Activated B cell treated with CpG ODN at 0.5 μM for 24 hours (primary cell): ENCODE data around the gene PCSK4. TPM values are rescaled to one million over a fixed set of nuclear protein-coding genes. Genes with fewer than 3 reads are reported as not detected.

Experiments used
- ATAC-seq: fragments of 200-7000 bp; cut with Tn5 transposase; one replicate; pipeline ENCODE4 v1.10.0; 2021; ENCODE audit warnings: low read depth, mild to moderate bottlenecking, moderate library complexity
- CTCF ChIA-PET: fragments of 350-600 bp; sonication (Branson Sonifier 250); formaldehyde crosslinking; loops from one replicate; lab custom pipeline; 2021; ENCODE audit warnings: antibody characterized with exemption; lab: Charles Lee
- POLR2A ChIA-PET: fragments of 350-600 bp; sonication (Branson Sonifier 250); formaldehyde crosslinking; loops from one replicate; lab custom pipeline; 2021; ENCODE audit warnings: antibody characterized with exemption; lab: Charles Lee
- DNase-seq: peaks from one replicate; pipeline ENCODE4 v3.0.0; 2022
- H3K27ac Mint-ChIP-seq: one replicate; pipeline ENCODE4 v1.8.0; 2020; ENCODE audit warnings: mixed read lengths
- H3K27me3 Mint-ChIP-seq: one replicate; pipeline ENCODE4 v1.8.0; 2021; ENCODE audit warnings: mixed read lengths
- H3K36me3 Mint-ChIP-seq: one replicate; pipeline ENCODE4 v1.8.0; 2021; ENCODE audit warnings: low read depth, mixed read lengths
- H3K4me1 Mint-ChIP-seq: one replicate; pipeline ENCODE4 v1.8.0; 2021; ENCODE audit warnings: mixed read lengths
- H3K4me3 Mint-ChIP-seq: one replicate; pipeline ENCODE4 v1.8.0; 2020; ENCODE audit warnings: mild to moderate bottlenecking, mixed read lengths
- H3K9me3 Mint-ChIP-seq: one replicate; pipeline ENCODE4 v1.8.0; 2020; ENCODE audit warnings: mixed read lengths
- intact Hi-C: fragments of 100-400 bp; cut with micrococcal nuclease; formaldehyde crosslinking; loops from one replicate; pipeline ENCODE4 v1.15.1; 2024
- total RNA-seq: library from RNA; stranded (reverse); gene quantifications from 2 replicates; pipeline ENCODE4 v1.2.3, GENCODE V29; 2022
- TF ChIP-seq, protein P1 (sequence below): fragments of 200-600 bp; IDR thresholded peaks from one replicate; pipeline ENCODE4 v1.8.0; 2022; ENCODE audit warnings: antibody characterized with exemption, mild to moderate bottlenecking

Gene PCSK4
- total RNA-seq, 1 donor from 2014 or later, result 1.3 TPM

DNA sequence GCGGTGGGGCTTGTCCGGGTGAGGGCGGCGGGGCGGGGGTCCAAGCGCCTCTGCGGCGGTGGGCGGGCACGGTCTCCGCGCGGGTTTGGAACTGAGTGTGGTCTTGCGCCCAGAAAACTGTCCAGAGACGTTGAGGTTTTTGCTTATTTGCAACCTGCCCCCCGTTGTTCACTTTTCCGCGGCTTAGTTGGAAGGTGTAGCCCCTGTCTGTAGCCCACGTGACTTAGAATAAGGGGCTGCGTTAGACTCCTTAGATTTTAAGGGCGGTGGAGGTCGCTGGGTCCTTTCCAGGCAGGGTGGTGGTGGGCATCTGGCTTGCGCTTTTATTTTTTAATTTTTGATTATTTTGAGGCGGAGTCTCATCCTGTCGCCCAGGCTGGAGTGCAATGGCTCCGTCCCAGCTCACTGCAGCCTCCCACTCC, 51.2 kb downstream of the PCSK4 start:
- H3K4me1 Mint-ChIP-seq, result peaks cover 26% of the 10 kb centered on the region
- TF ChIP-seq, protein P1, sequence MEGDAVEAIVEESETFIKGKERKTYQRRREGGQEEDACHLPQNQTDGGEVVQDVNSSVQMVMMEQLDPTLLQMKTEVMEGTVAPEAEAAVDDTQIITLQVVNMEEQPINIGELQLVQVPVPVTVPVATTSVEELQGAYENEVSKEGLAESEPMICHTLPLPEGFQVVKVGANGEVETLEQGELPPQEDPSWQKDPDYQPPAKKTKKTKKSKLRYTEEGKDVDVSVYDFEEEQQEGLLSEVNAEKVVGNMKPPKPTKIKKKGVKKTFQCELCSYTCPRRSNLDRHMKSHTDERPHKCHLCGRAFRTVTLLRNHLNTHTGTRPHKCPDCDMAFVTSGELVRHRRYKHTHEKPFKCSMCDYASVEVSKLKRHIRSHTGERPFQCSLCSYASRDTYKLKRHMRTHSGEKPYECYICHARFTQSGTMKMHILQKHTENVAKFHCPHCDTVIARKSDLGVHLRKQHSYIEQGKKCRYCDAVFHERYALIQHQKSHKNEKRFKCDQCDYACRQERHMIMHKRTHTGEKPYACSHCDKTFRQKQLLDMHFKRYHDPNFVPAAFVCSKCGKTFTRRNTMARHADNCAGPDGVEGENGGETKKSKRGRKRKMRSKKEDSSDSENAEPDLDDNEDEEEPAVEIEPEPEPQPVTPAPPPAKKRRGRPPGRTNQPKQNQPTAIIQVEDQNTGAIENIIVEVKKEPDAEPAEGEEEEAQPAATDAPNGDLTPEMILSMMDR, result no peak
- H3K27ac Mint-ChIP-seq, result peak overlapping the region; percentile 99
- H3K36me3 Mint-ChIP-seq, result peaks cover 45% of the 10 kb centered on the region
- ChIA-PET CTCF (no interaction called here), POLR2A (interaction anchor here (0.6 kb wide), 1 partner anchor 226 kb away, joined by 4 read pairs; no protein-coding TSS in a partner anchor)
- no peak for ATAC-seq
- no peaks in the 10 kb centered on the region for H3K27me3 Mint-ChIP-seq
- H3K4me3 Mint-ChIP-seq, result peak overlapping the region; percentile 99
- no peaks in the 10 kb centered on the region for H3K9me3 Mint-ChIP-seq
- DNase-seq, result no peak
- intact Hi-C loops, result loop anchor here (1.0 to 2.0 kb wide), 6 partner anchors 31 to 642 kb away; partner anchors contain the start of genes ADAMTSL5, FAM174C, NDUFS7 and PCSK4

DNA sequence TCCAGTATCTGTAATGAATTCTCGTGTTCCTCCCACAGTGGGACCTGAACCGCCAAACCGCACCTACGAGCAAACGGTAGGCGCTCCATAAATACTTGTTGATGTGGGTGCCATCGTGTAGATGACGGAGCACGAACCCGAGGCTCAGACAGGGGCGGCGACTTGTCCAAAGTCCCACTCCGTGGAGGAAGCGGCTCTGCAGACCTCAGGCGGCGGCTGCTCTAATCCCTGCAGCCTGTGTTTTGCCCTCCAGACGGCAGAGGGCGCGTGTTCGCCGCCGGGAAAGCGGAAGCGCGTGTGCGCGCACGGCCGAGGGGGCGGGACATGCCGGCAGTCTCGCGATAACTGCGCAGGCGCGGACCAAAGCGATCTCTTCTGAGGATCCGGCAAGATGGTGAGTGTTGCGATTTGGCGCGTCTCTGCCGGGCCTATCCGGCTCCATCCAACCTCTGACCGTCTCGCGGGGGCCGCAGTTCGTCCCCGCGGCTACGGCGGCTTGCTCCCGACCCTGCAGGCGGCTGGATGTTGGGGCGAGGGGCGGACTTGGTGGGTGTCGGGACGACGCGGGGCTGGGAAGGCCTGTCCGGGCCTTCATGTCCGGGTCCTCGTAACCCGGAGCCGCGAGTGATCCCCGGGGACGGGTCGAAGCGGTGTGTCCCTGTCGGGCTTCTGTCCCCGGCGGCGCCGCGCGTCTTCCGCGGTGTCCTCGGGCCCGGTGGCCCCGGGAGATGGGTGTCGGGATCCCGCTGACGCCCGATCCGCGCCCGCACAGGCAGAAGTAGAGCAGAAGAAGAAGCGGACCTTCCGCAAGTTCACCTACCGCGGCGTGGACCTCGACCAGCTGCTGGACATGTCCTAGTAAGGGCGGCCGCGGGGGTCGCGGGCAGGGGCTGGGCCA, 51.9 kb downstream of the PCSK4 start, which contains the start of gene RPS15:
Gene RPS15 (plus strand): TSS at position 362 of the 898 bp plus-strand sequence. CDS start 30 bp downstream, at position 392.
- peak; percentile 94 for DNase-seq
- TF ChIP-seq, protein P1, result no peak
- intact Hi-C loops, result loop anchor here (1.0 to 2.0 kb wide), 6 partner anchors 30 to 641 kb away; partner anchors contain the start of genes ADAMTSL5, FAM174C, NDUFS7 and PCSK4
- ATAC-seq, result peak; percentile 92
- ChIA-PET CTCF (no interaction called here), POLR2A (interaction anchor here (0.5 to 2.3 kb wide), 4 partner anchors 169 to 581 kb away, joined by 3 to 15 read pairs (median 4); partner anchors contain the start of genes CIRBP and CNN2)
- Mint-ChIP-seq H3K4me3 (peak within 1 kb of the TSS; percentile 99), H3K36me3 (peaks cover 45% of the 10 kb centered on the region), H3K9me3 (no peaks in the 10 kb centered on the region), H3K27me3 (no peaks in the 10 kb centered on the region), H3K4me1 (peaks cover 26% of the 10 kb centered on the region), H3K27ac (peak within 1 kb of the TSS; percentile 99)

DNA sequence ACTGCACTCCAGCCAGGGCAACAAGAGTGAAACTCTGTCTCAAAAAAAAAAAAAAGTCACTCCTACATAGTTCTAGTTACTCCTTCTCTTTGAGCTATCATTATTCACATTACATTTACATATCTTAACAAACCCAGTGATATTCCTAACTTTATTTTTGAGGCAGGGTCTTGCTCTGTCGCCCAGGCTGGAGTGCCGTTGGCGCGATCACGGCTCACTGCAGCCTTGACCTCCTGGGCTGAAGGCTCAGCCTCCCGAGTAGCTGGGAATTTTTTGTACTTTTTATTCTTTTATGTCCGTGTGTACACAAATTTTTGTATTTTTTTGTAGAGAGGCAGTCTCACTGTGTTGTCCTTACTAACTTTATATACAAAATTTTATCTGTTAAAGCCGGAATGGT, 52.5 kb downstream of the PCSK4 start:
- peak overlapping the region; percentile 99 for H3K4me3 Mint-ChIP-seq
- intact Hi-C loops, result loop anchor here (1.0 to 2.0 kb wide), 6 partner anchors 29 to 640 kb away; partner anchors contain the start of genes ADAMTSL5, FAM174C, NDUFS7 and PCSK4

DNA sequence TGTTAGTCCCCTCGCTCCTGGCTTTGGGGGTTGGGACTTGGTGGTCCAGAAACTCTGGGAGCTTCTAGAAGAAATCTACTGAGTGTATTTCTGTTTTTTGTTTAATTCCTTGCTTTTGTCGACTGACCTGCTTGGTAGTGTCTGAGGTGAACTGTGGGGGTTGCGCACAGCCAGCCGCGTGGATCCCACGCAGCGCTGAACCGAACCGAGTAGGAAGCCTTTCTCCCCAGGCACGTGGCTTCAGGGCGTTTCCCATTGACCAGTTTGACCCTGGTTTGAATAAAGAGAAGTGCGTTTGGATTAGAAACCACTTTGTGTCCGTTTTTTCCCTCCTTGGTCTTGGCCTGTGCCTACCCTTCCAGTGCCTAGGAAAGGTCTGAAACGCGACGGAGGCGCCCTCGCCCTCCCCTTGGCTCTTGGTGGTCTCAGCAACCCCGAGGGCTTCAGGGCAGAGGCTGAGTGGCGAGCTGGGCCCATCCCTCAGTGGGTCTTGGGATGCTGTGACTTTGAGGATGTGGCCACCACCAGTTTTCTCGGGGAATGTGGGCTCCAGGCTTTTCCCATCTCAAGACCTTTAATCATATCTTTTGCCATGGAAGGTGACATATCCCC, 54.7 kb downstream of the PCSK4 start:
- DNase-seq (no peak), ATAC-seq (no peak)
- CTCF ChIA-PET, result no interaction called here
- peaks cover 45% of the 10 kb centered on the region for H3K36me3 Mint-ChIP-seq
- no peak overlapping the region for H3K27ac Mint-ChIP-seq
- POLR2A ChIA-PET, result interaction anchor here (2.2 kb wide), 1 partner anchor 26 kb away, joined by 17 read pairs; no protein-coding TSS in a partner anchor
- TF ChIP-seq, protein P1, result no peak
- H3K27me3 Mint-ChIP-seq, result no peaks in the 10 kb centered on the region
- no peaks in the 10 kb centered on the region for H3K9me3 Mint-ChIP-seq
- no peak overlapping the region for H3K4me3 Mint-ChIP-seq
- peaks cover 19% of the 10 kb centered on the region for H3K4me1 Mint-ChIP-seq
- intact Hi-C loops, result no loop called here

More for the DNA sequence above, 52.5 kb downstream of the PCSK4 start:
- Mint-ChIP-seq H3K36me3 (peaks cover 48% of the 10 kb centered on the region), H3K9me3 (no peaks in the 10 kb centered on the region), H3K27me3 (no peaks in the 10 kb centered on the region), H3K4me1 (peaks cover 26% of the 10 kb centered on the region), H3K27ac (no peak overlapping the region)
- ATAC-seq (no peak), DNase-seq (no peak)
- POLR2A ChIA-PET, result interaction anchor here (0.5 to 2.3 kb wide), 4 partner anchors 168 to 411 kb away, joined by 3 to 15 read pairs (median 4); partner anchors contain the start of genes CIRBP and CNN2
- TF ChIP-seq, protein P1, result no peak
- CTCF ChIA-PET, result no interaction called here
